KMS-11 (cell line): Measurements from ENCODE around the gene TNFRSF6B.

Source experiments
- H2AFZ ChIP-seq: fragments of 200-600 bp; sonication (generic); 2 replicates; pipeline ENCODE4 v1.6.1; 2016; ENCODE audit warnings: antibody characterized with exemption, mixed run types, low read depth
- H3K27ac ChIP-seq: fragments of 200-600 bp; sonication (generic); 2 replicates; pipeline ENCODE4 v1.6.1; 2016; ENCODE audit warnings: mild to moderate bottlenecking, mixed run types
- H3K27me3 ChIP-seq: fragments of 200-600 bp; sonication (generic); 2 replicates; pipeline ENCODE4 v1.6.1; 2017; ENCODE audit warnings: mild to moderate bottlenecking, low read depth, mixed run types, moderate library complexity; ENCODE audit not compliant: insufficient read depth
- H3K36me3 ChIP-seq: fragments of 200-600 bp; sonication (generic); 2 replicates; pipeline ENCODE4 v1.6.1; 2017; ENCODE audit warnings: mild to moderate bottlenecking, mixed run types; ENCODE audit not compliant: insufficient read depth
- H3K4me1 ChIP-seq: fragments of 200-600 bp; sonication (generic); 2 replicates; pipeline ENCODE4 v1.6.1; 2016; ENCODE audit warnings: mild to moderate bottlenecking, low read depth, mixed run types; ENCODE audit not compliant: poor library complexity, severe bottlenecking
- H3K4me2 ChIP-seq: fragments of 200-600 bp; sonication (generic); 2 replicates; pipeline ENCODE4 v1.7.0; 2016; ENCODE audit warnings: mild to moderate bottlenecking, mixed run types
- H3K4me3 ChIP-seq: fragments of 200-600 bp; sonication (generic); IDR thresholded peaks from 2 replicates; pipeline ENCODE4 v1.6.1; 2017; ENCODE audit warnings: low read depth, low read length, mixed read lengths; ENCODE audit not compliant: insufficient read depth
- H3K79me2 ChIP-seq: fragments of 200-600 bp; sonication (generic); 2 replicates; pipeline ENCODE4 v1.6.1; 2016; ENCODE audit warnings: low read depth, mixed run types; ENCODE audit not compliant: insufficient read depth
- H3K9ac ChIP-seq: fragments of 200-600 bp; sonication (generic); 2 replicates; pipeline ENCODE4 v1.6.1; 2016; ENCODE audit warnings: mild to moderate bottlenecking, mixed run types
- H4K20me1 ChIP-seq: fragments of 200-600 bp; sonication (generic); 2 replicates; pipeline ENCODE4 v1.6.1; 2016; ENCODE audit warnings: mild to moderate bottlenecking, mixed run types; ENCODE audit not compliant: insufficient read depth
- CTCF ChIP-seq: fragments of 200-600 bp; sonication (generic); conservative IDR thresholded peaks from 2 replicates; pipeline ENCODE4 v1.6.1; 2017; ENCODE audit warnings: low read depth, mild to moderate bottlenecking, antibody characterized with exemption, low read length, moderate library complexity, mixed read lengths

TNFRSF6B gene

GRCh38 chr20:63741676-63742380, 45.4 kb downstream of the TNFRSF6B start:
- Histone ChIP-seq H3K36me3 (no peaks in the 10 kb centered on the region), H3K27ac (no peak overlapping the region), H3K9ac (no peak overlapping the region; the same call in 1 of the 2 replicates), H3K79me2 (peaks cover 5% of the 10 kb centered on the region; the same call in 1 of the 2 replicates), H3K4me2 (peak overlapping the region; percentile 45; the same call in 1 of the 2 replicates), H2AFZ (no peak overlapping the region), H4K20me1 (no peaks in the 10 kb centered on the region), H3K4me1 (peaks cover 18% of the 10 kb centered on the region), H3K4me3 (no peak overlapping the region), H3K27me3 (no peaks in the 10 kb centered on the region)
- no peak for TF ChIP-seq CTCF

GRCh38 chr20:63742381-63743024, 46.1 kb downstream of the TNFRSF6B start:
- H3K27ac ChIP-seq, result no peak overlapping the region
- H3K27me3 ChIP-seq, result no peaks in the 10 kb centered on the region
- no peaks in the 10 kb centered on the region; the same call in 1 of the 2 replicates for H3K79me2 ChIP-seq
- no peak overlapping the region for H3K4me3 ChIP-seq
- H3K36me3 ChIP-seq, result no peaks in the 10 kb centered on the region
- peaks cover 18% of the 10 kb centered on the region for H3K4me1 ChIP-seq
- no peak overlapping the region for H3K9ac ChIP-seq
- no peaks in the 10 kb centered on the region for H4K20me1 ChIP-seq
- no peak overlapping the region for H3K4me2 ChIP-seq
- no peak overlapping the region for H2AFZ ChIP-seq
- TF ChIP-seq CTCF, result no peak

GRCh38 chr20:63743210-63743970, 46.9 kb downstream of the TNFRSF6B start:
- H3K36me3 ChIP-seq, result no peaks in the 10 kb centered on the region

More at GRCh38 chr20:63743210-63743970, 46.9 kb downstream of the TNFRSF6B start:
- H3K4me3 ChIP-seq, result no peak overlapping the region
- no peaks in the 10 kb centered on the region for H4K20me1 ChIP-seq
- H3K79me2 ChIP-seq, result no peaks in the 10 kb centered on the region; the same call in 1 of the 2 replicates
- H3K27me3 ChIP-seq, result peaks cover 6% of the 10 kb centered on the region; the same call in 1 of the 2 replicates
- H2AFZ ChIP-seq, result no peak overlapping the region
- H3K4me1 ChIP-seq, result peaks cover 14% of the 10 kb centered on the region
- no peak overlapping the region for H3K27ac ChIP-seq
- TF ChIP-seq CTCF, result no peak
- H3K4me2 ChIP-seq, result no peak overlapping the region
- H3K9ac ChIP-seq, result no peak overlapping the region
